H9 (cell line): Measurements from ENCODE around the gene ZAP70. TPM values are rescaled to one million over a fixed set of nuclear protein-coding genes. Genes with fewer than 3 reads are reported as not detected.
A peak's percentile ranks its signal among the peaks of the same experiment; 100 is the strongest.

ENCODE experiments used
- DNase-seq: peaks from one replicate; pipeline ENCODE4 v3.0.0-alpha.2; 2017
- H2AFZ ChIP-seq: one replicate; pipeline ENCODE4 v1.6.1; 2013; ENCODE audit warnings: mild to moderate bottlenecking, low read length, control low read depth, moderate library complexity
- H2AK5ac ChIP-seq: 2 replicates; pipeline ENCODE4 v1.6.1; 2013; ENCODE audit warnings: low read length, control low read depth, mixed read lengths; ENCODE audit not compliant: insufficient read length
- H2BK120ac ChIP-seq: one replicate; pipeline ENCODE4 v1.6.1; 2013; ENCODE audit warnings: low read depth, mild to moderate bottlenecking, low read length, control low read depth, inconsistent platforms; ENCODE audit not compliant: poor library complexity, severe bottlenecking
- H2BK12ac ChIP-seq: 2 replicates; pipeline ENCODE4 v1.6.1; 2013; ENCODE audit warnings: low read length, control low read depth, mixed read lengths, low read depth; ENCODE audit not compliant: insufficient read length
- H2BK15ac ChIP-seq: 2 replicates; pipeline ENCODE4 v1.6.1; 2013; ENCODE audit warnings: low read depth, low read length, control low read depth
- H2BK20ac ChIP-seq: one replicate; pipeline ENCODE4 v1.6.1; 2013; ENCODE audit warnings: low read depth, mild to moderate bottlenecking, low read length, control low read depth, inconsistent platforms; ENCODE audit not compliant: poor library complexity, severe bottlenecking
- H2BK5ac ChIP-seq: 2 replicates; pipeline ENCODE4 v1.6.1; 2013; ENCODE audit warnings: low read length, control low read depth, mixed read lengths; ENCODE audit not compliant: insufficient read length
- H3K14ac ChIP-seq: 2 replicates; pipeline ENCODE4 v1.6.1; 2013; ENCODE audit warnings: low read length, control low read depth; ENCODE audit not compliant: insufficient read depth
- H3K18ac ChIP-seq: 2 replicates; pipeline ENCODE4 v1.6.1; 2013; ENCODE audit warnings: low read depth, mild to moderate bottlenecking, mixed read lengths, low read length, control low read depth; ENCODE audit not compliant: insufficient read length
- H3K23ac ChIP-seq: 2 replicates; pipeline ENCODE4 v1.6.1; 2013; ENCODE audit warnings: low read length, control low read depth, mixed read lengths, low read depth; ENCODE audit not compliant: insufficient read length
- H3K23me2 ChIP-seq: 2 replicates; pipeline ENCODE4 v1.6.1; 2013; ENCODE audit warnings: low read depth, mild to moderate bottlenecking, mixed read lengths, low read length, control low read depth; ENCODE audit not compliant: insufficient read length, poor library complexity, severe bottlenecking
- H3K27ac ChIP-seq: 2 replicates; pipeline ENCODE4 v1.5.1; 2013; ENCODE audit warnings: low read length, control low read depth, mixed read lengths, low read depth; ENCODE audit not compliant: insufficient read length
- H3K27me3 ChIP-seq: 2 replicates; pipeline ENCODE4 v1.6.1; 2013; ENCODE audit warnings: low read length, control low read depth, inconsistent platforms; ENCODE audit not compliant: insufficient read depth
- H3K4ac ChIP-seq: 2 replicates; pipeline ENCODE4 v1.6.1; 2013; ENCODE audit warnings: low read depth, mild to moderate bottlenecking, control low read depth, inconsistent platforms, low read length, moderate library complexity
- H3K4me1 ChIP-seq: 2 replicates; pipeline ENCODE4 v1.6.1; 2013; ENCODE audit warnings: low read length, control low read depth, inconsistent platforms; ENCODE audit not compliant: insufficient read depth
- H3K4me2 ChIP-seq: 2 replicates; pipeline ENCODE4 v1.6.1; 2013; ENCODE audit warnings: low read length, control low read depth, mixed read lengths; ENCODE audit not compliant: insufficient read length, insufficient read depth
- H3K56ac ChIP-seq: 2 replicates; pipeline ENCODE4 v1.6.1; 2013; ENCODE audit warnings: low read depth, mild to moderate bottlenecking, mixed read lengths, low read length, control low read depth; ENCODE audit not compliant: insufficient read length
- H3K79me1 ChIP-seq: 2 replicates; pipeline ENCODE4 v1.6.1; 2013; ENCODE audit warnings: low read depth, mild to moderate bottlenecking, moderate library complexity, low read length, control low read depth, inconsistent platforms; ENCODE audit not compliant: insufficient read depth, poor library complexity, severe bottlenecking
- H3K79me2 ChIP-seq: 2 replicates; pipeline ENCODE4 v1.6.1; 2013; ENCODE audit warnings: low read length, control low read depth, inconsistent platforms; ENCODE audit not compliant: insufficient read depth
- H3K9ac ChIP-seq: 2 replicates; pipeline ENCODE4 v1.6.1; 2013; ENCODE audit warnings: low read length, control low read depth, mixed read lengths; ENCODE audit not compliant: insufficient read length; ENCODE audit errors: extremely low read depth
- H3K9me3 ChIP-seq: one replicate; pipeline ENCODE4 v1.6.1; 2013; ENCODE audit warnings: low read depth, low read length, inconsistent platforms; ENCODE audit not compliant: control insufficient read depth
- H3T11ph ChIP-seq: one replicate; pipeline ENCODE4 v1.6.1; 2013; ENCODE audit warnings: mild to moderate bottlenecking, low read length, control low read depth, inconsistent platforms
- H4K20me1 ChIP-seq: one replicate; pipeline ENCODE4 v1.6.1; 2013; ENCODE audit not compliant: control insufficient read depth, insufficient read length, insufficient read depth
- H4K5ac ChIP-seq: 2 replicates; pipeline ENCODE4 v1.6.1; 2013; ENCODE audit warnings: low read depth, mild to moderate bottlenecking, mixed read lengths, low read length, control low read depth; ENCODE audit not compliant: insufficient read length
- H4K8ac ChIP-seq: replicated peaks from 2 replicates; pipeline ENCODE4 v1.6.1; 2013; ENCODE audit warnings: low read length, control low read depth, mixed read lengths, low read depth; ENCODE audit not compliant: insufficient read length
- H4K91ac ChIP-seq: 2 replicates; pipeline ENCODE4 v1.6.1; 2013; ENCODE audit warnings: low read depth, mild to moderate bottlenecking, moderate library complexity, mixed read lengths, low read length, control low read depth; ENCODE audit not compliant: insufficient read length
- H3K27ac Mint-ChIP-seq, 3 experiments: 2 replicates in 2 of 3; 3 replicates in 1 of 3; pipeline ENCODE4 v1.8.0; 2020 to 2021; ENCODE audit warnings: mixed read lengths in 3 of 3, mild to moderate bottlenecking in 1 of 3, moderate library complexity in 1 of 3
- H3K27me3 Mint-ChIP-seq: 2 replicates; pipeline ENCODE4 v1.8.0; 2021; ENCODE audit warnings: low read depth, mild to moderate bottlenecking, moderate library complexity, mixed read lengths
- H3K36me3 Mint-ChIP-seq, 3 experiments: 2 replicates in 2 of 3; 3 replicates in 1 of 3; pipeline ENCODE4 v1.8.0; 2020 to 2021; ENCODE audit warnings: low read depth in 3 of 3, mixed read lengths in 3 of 3; ENCODE audit not compliant: insufficient read depth in 1 of 3
- H3K4me1 Mint-ChIP-seq, 2 experiments: 2 replicates each; pipeline ENCODE4 v1.8.0; 2020; ENCODE audit warnings: mixed read lengths in 2 of 2
- H3K4me3 Mint-ChIP-seq, 2 experiments: 2 replicates in 1 of 2; 3 replicates in 1 of 2; pipeline ENCODE4 v1.8.0; 2020 to 2021; ENCODE audit warnings: mild to moderate bottlenecking in 2 of 2, mixed read lengths in 2 of 2, moderate library complexity in 1 of 2
- H3K9me3 Mint-ChIP-seq, 2 experiments: 2 replicates in 1 of 2; 3 replicates in 1 of 2; pipeline ENCODE4 v1.8.0; 2020; ENCODE audit warnings: mild to moderate bottlenecking in 2 of 2, mixed read lengths in 2 of 2, moderate library complexity in 1 of 2
- CTCF ChIP-seq: fragments of 200-600 bp; sonication (generic); conservative IDR thresholded peaks from 3 replicates; pipeline ENCODE4 v1.8.0; 2021; ENCODE audit warnings: antibody characterized with exemption, mild to moderate bottlenecking
- WGBS: extraction: QIAGEN DNeasy Blood & Tissue Kit; methylation state at CpG from one replicate; pipeline ENCODE4 v1.1.7; 2013; ENCODE audit warnings: missing lambda C conversion rate, low lambda C conversion rate, mixed read lengths; ENCODE audit not compliant: insufficient read length; ENCODE audit errors: extremely low coverage; 5-methylcytosine and 5-hydroxymethylcytosine counted together
- total RNA-seq: library from RNA; stranded (reverse); gene quantifications from 2 replicates; pipeline ENCODE4 v1.2.1, GENCODE V29; 2021

ZAP70 gene
- total RNA-seq, 1 experiment from 2014 or later = 0.24 TPM

GRCh38 chr2:97707362-97708047 is 5.9 kb upstream of the ZAP70 start:
- H3K23me2 ChIP-seq = no peaks in the 10 kb centered on the region
- H4K8ac ChIP-seq = no peak overlapping the region
- Mint-ChIP-seq H3K36me3 (peaks cover 0 to 4% (median 0%) of the 10 kb centered on the region in 3 experiments; a peak in 2 of 7 replicates), H3K27me3 (peaks cover 2% of the 10 kb centered on the region; the same call in 1 of the 2 replicates), H3K4me1 (peaks cover 2 to 4% of the 10 kb centered on the region in 2 experiments), H3K4me3 (no peak overlapping the region), H3K9me3 (peaks cover 0 to 2% of the 10 kb centered on the region in 2 experiments; a peak in 1 of 5 replicates), H3K27ac (no peak overlapping the region)
- H2AK5ac ChIP-seq = no peak overlapping the region
- no peak overlapping the region for H3K18ac ChIP-seq
- H3K56ac ChIP-seq = no peak overlapping the region
- no peak overlapping the region for H3K9ac ChIP-seq
- H3K4me2 ChIP-seq = no peak overlapping the region
- no peak overlapping the region for H3K14ac ChIP-seq
- no peak overlapping the region for H4K5ac ChIP-seq
- H3K27ac ChIP-seq = no peak overlapping the region
- H3K79me1 ChIP-seq = no peaks in the 10 kb centered on the region
- H3K4ac ChIP-seq = no peak overlapping the region
- H2BK5ac ChIP-seq = no peak overlapping the region
- no peaks in the 10 kb centered on the region for H4K20me1 ChIP-seq
- H2BK12ac ChIP-seq = no peak overlapping the region
- H3K23ac ChIP-seq = no peak overlapping the region
- no CpG with 5 or more reads among the region's 11 CpGs for WGBS
- H3T11ph ChIP-seq = no peak overlapping the region
- peak; percentile 17 for DNase-seq
- H4K91ac ChIP-seq = no peak overlapping the region
- H3K79me2 ChIP-seq = no peaks in the 10 kb centered on the region
- H2BK15ac ChIP-seq = no peak overlapping the region
- no peaks in the 10 kb centered on the region for H3K27me3 ChIP-seq
- H2BK20ac ChIP-seq = no peak overlapping the region
- H3K4me1 ChIP-seq = no peaks in the 10 kb centered on the region
- no peak overlapping the region for H2BK120ac ChIP-seq
- H3K9me3 ChIP-seq = no peaks in the 10 kb centered on the region
- H2AFZ ChIP-seq = no peak overlapping the region
- no peak for TF ChIP-seq CTCF
